OCI-LY1 (cell line): ENCODE measurements around the gene CEP131.

ENCODE experiments used
- CTCF ChIP-seq: fragments of 200-600 bp; sonication (generic), shearing (Covaris generic); IDR thresholded peaks from 2 replicates; pipeline ENCODE4 v1.5.1; 2017; ENCODE audit warnings: mild to moderate bottlenecking, antibody characterized with exemption, low read length, moderate library complexity, mixed read lengths
- EZH2 ChIP-seq: fragments of 200-600 bp; sonication (generic), shearing (Covaris generic); IDR thresholded peaks from 2 replicates; pipeline ENCODE4 v1.8.0; 2017; ENCODE audit warnings: borderline replicate concordance, mixed run types, mild to moderate bottlenecking, antibody characterized with exemption, low read length, moderate library complexity, mixed read lengths

GRCh38 chr17:81231121-81231645 lies 8.4 kb upstream of the CEP131 start:
- no peak for TF ChIP-seq CTCF
- TF ChIP-seq EZH2 = no peak
